DMS 273 (cell line): ENCODE data around the gene MTREX.
A peak's percentile ranks its signal among the peaks of the same experiment; 100 is the strongest.
"Not testable (repeated sequence)": the region's sequence is repeated elsewhere in the genome, so short reads cannot be mapped to it uniquely, and the experiment has no call there.

Source experiments
- DNase-seq: peaks from one replicate; lab custom pipeline; 2025; ENCODE audit not compliant: unreplicated experiment; lab: John Stamatoyannopoulos, UW

The MTREX gene

DNA sequence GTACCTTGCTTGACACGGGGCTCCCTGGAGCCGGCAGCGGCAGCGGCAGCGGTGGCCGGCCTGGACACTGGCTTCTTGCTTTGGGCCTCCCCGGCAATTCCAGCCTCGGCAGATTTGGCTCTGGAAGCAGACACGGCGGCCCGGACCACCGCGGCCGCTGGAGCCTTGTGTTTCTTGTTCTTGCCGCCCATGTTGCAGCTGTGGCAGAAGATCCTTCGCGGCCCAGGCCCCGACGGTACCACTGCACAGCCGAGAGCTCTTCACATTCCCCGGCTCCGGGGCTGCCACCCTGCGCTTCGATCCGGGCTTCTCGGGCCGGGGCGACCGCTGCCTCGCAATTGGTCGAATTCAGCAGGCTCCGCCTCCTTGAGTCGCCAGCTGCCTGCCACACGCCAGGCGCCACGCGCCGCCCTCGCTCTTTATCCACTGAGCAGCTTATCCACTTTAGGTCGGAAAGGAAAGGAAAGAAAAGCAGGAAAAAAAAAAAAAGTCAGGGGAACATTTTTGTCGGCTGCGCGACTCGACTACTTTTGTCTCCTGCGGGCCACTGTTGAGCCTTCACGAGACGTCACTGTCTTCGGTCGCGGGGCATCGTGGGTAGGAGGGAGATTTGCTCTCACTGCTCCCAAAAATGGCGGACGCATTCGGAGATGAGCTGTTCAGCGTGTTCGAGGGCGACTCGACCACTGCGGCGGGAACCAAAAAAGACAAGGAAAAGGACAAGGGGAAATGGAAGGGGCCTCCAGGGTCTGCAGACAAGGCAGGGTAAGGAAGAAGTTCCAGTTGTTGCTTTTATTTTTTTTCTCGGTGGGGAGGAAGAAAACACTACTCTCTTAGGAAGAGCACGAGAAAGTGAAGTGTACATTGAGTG lies at the start of gene MTREX, which contains the start of gene DHX29:
Gene MTREX (plus strand): TSS at position 607 of the 871 bp plus-strand sequence. CDS start 25 bp downstream, at position 632.
Gene DHX29 (minus strand): TSS at position 312 of the 871 bp plus-strand sequence. CDS start 121 bp downstream, at position 191.
- DNase-seq = peak; percentile 98

DNA sequence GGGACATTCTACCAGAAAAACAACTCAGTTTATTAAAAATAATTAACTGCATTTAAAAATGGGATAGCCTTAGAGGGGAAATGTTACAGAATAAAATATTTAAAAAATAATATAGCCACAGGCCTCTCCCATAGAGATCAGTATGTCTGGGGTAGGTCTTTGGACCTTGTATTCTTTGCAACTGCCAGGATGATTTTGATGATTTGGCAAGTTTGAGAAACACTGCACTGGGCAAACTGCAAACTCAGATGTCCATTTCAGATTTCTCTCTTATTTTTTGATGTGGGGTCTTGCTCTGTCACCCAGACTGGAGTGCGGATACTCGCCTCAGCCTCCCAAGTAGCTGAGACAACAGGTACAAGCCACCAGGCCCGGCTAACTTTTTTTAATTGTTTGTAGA lies 49.5 kb upstream of the MTREX start:
- DNase-seq = no peak

DNA sequence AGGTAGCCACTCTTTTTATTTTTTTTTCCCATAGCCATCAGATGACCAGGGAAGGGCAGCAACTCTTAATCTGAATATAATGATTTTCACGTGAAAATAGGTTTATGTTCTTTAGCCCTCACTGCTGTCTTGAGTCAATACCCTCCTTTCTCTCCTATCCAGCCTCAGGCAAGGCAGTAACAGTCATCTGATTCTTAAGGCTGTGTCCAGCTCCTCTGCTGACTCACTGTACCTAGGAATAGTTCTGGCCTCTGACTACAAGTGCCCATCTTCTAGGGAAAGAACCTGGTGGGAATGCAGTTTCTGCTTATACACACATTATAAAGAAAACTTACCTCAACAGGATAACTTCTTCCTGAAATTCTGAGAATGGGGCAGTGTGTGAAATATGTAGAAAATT lies 31.0 kb upstream of the MTREX start:
- no peak for DNase-seq

DNA sequence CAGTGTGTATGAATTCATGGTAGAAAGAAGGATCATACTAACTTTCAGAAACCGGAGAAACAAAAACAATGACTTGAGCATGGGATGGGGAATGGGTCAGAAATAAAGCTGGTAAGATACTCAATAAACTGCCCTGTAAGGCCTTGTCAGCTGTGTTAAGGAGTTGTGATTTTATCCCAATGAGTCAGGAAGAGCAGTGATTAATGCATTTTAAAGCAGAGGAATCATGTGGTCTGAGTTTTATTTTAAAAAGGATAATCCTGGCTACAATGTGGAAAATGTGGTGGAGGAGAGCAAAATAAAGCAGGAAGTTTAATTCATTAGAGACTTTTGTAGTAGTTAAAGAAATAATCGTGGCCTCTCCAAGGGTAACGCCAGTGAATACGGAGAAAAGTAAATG lies 29.0 kb upstream of the MTREX start:
- DNase-seq = no peak

DNA sequence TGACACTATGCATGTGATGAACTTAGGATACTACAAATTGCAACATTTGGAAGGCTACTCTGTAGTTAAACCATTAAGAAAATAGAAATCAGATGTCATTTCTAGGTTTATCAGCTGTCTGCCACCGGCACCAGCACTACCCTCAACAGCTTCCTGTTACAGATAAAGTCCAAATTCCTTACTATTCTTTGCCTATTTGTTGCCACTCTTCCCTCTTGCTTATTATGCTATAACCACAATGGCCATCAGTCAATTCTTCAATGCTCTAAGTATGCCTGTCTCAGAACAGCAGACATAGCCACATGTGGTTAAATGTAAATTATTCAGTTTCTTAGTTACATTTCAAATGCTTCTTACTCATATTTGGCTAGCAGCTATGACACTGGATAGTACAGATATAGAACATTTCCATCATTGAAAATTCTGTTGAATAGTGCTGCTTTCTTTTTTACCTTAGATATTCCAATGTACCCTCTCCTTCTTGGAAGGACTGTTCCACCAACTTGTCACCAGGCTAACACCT lies 21.3 kb upstream of the MTREX start:
- DNase-seq = no peak

DNA sequence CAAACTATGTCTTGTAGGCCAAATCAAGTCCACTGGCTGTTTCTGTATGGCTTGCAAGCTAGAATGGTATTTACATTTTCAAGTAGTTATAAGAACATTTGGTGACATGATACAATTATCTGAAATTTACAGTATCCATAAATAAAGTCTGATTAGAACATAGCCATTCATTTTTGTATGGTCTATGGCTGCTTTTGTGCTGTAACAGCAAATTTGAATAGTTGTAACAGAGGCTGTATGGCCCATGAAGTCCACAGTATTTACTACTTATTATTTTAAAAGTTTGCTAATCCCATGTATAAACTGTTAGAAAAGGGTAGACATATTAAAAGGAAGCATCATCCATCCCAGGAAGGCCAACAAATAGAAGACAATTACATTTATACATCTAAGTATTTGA lies 18.0 kb upstream of the MTREX start:
- DNase-seq = no peak

DNA sequence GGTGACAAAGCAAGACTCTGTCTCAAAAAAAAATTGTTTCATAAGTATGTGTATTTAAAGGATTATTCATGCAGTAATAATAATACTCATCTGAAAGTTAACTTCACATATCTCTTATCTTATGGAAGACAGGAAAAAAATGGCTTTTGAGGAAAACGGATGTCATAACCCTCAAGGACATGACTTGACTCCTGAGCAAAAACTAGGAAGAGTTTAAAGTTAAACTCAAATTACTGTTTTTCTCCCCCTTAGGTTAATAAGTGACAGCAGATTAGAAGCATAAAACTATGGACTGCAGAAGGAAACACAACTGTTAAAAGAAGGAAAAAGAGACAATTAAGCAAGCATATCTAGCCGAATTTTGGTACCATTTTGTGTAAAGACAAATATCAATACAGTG lies 16.8 kb upstream of the MTREX start:
- no peak for DNase-seq

DNA sequence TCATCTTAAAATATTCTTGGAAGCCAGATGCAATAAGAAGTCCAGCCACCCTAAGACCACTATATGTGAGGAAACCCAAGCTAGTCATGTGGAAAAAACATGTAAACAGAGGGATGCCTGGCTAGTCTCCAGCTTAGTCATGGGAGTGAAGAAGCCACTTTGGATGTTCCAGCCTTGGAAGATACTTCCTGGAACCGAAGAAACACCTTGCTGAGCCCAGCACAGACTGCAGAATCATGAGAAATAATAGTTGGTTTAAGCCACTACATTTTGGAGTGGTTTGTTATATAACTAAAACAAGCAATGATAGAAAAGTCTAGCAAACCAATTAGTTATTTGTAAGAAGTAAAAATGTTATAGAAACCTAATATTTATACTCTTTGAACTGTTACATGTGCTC lies 12.9 kb upstream of the MTREX start:
- no peak for DNase-seq

DNA sequence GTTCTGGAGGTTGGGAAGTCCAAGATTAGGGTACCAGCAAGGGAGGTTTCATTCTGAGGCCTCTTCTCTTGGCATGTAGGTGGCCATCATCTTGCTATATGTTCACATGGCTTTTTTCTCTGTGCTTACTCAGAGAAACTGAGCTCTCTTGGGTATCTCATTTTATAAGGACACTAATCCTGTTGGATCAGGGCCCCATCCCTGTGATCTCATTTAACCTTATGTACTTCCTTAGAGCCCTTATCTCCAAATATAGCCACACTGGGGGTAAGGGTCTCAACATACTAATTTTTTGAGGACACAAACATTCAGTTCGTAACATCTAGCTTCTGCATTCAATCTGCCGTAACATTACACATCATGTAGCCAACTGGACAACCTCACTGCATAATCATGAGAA lies 6.9 kb upstream of the MTREX start:
- no peak for DNase-seq

DNA sequence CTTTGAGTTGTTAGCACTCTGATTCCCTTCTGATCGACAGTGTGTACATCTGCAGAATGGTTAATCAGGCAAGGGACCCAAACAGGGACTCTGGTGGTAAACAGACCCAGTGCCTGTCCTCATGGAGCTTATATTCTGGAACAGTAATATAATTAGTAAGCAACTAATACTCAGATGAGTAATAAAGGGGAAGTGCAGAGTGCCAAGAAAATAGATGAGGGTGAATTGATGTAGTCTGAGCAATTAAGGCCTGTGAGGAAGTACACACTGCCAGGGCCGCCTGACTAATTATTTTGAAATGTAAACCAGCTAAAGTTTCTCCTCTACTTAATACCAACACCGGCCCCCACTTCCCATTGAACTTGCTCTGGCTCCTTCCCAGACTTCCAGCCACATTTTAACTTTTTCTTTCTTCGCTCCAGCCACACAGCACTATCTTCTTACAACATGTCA lies 4.5 kb upstream of the MTREX start:
- DNase-seq = no peak

DNA sequence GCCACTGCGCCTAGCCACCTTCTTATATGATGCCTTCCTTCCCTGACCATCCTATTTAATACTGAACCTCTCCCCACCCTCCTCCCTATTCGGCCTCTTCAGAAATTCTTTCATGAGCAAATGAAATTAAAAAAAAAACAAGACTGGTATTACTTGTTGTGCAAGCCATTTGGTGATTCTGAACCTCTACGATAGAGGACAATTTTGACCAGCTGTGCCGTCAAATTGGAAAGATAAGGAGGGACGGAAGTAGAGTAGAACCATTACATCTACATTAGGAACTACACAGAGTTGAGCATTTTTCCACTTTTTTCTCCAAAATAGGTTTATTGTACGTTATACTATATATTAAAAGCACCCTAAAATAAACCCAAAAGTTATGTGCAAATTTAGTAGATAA lies 3.2 kb upstream of the MTREX start:
- no peak for DNase-seq

DNA sequence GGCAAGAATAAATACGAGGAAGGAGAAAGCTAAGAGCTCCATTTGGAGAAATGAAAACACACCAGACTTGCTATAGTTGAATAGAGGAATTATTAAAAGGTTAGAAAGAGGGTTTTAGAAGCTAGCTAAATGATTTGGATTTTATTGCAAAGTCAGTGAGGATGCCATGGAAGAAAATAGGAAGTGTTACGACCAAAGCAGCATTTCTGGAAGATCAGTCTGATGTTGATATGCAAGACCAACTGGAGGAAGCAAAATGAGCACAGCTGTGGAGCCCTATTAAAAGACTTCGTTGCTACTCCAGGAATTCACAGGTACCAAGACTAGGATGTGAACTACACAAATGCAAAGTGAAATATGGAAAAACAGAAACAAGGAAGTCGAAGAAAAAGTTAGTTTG lies 2.4 kb upstream of the MTREX start:
- no peak for DNase-seq

DNA sequence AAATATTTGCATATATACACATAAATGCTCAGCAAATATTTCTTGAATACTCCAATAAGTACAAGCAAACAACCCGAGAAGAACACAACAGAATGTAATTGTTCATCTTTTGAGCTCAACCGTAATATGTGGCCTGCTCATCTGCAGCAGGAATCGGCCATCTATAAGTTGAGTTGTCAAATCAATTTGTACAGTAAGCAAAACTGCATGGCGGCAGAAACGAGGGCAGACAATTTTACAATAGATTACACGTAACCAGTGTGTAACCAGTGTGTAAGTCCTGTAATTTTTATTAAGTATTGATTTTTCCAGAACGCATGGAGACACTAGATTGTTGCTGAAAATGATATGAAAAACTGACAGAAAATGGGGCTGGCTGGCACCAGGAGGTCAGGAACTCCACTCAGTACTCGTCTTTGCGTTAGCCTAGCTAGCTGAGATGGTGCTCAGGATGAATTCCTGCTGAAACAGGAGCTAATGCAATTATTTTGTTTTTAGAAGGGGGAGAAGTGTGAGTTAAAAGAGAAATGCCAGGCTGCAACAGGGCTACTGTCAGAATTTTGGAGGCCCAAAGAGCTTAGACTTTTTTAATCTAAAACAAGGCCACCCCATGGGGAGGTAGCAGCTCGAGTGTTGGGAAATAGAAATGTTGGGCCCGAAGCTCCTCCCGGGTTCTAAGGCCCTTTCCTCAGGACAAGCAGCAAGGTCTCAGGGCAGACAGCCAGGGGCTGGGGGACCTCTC lies 977 bp upstream of the MTREX start:
- peak; percentile 59 for DNase-seq

DNA sequence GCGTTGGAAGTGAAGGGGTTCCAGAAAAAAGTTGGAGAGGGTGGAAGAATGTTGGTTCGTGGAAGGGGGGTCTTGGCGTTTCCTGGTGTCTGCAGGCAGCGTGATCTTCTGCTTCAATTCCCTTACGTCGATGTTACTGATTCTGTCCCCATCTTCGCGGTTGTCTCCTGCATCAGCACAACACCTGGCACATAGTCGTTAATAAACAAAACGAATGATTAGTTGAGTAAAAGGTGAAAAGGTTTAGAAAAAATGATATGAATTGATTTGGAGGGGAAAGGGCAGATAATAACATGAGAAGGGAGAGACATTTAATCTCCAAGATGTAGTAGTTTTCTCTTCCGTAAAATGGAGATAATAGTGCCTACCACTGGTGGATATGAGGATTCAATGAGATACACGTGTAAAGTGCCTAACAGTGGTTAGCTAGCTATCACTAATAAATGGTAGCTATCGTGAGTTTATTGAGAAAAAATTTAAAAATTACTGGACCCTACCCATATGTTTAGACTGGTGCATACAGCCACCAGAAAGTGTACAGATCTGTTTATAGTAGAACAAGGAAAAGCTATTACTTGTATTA lies 556 bp downstream of the MTREX start:
- peak; percentile 64 for DNase-seq

DNA sequence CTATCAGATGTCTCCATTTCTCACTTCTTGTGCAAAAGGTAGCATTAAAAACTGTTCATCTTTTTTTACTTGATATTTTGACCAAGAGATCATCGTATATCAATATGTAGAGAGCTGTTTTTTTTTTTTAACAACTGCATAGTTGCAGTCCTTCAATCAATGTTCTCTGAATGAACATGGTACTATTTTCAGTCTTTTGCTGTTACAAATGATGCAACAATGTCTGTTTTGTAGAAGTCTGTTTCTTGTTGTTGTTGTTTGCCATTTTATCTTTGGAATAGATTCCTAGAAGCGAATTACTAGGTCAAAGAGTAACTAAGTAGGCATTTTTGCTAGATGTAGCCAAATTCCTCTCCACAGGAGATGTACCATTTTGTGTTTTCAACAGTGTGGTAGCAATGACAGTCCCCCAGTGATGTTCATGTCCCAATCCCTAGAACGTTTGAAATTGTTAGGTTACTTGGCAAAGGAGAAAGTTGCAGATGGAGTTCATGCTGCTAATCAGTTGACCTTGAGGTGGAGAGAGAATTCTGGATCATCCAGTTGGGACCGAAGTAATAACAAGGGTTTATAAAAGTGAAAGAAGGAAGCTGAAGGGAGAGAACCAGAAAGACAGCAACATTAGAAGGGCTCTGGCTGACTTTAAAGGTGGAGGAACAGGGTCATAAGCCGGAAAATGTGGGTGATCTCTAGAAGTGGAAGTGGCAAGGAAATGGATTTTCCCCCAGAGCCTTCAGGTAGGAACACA lies 6.3 kb downstream of the MTREX start:
- DNase-seq = no peak

DNA sequence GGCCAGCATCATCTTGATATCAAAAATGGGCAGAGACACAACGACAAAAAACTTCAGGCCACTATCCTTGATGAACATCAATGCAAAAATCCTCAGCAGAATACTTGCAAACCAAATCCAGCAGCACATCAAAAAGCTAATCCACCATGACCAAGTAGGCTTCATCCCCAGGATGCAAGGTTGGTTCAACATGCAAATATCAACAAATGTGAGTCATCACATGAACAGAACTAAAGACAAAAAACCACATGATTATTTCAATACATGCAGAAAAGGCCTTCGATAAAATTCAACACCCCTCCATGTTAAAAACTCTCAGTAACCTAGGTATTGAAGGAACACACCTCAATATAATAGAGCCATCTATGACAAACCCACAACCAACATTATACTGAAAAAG lies 8.5 kb downstream of the MTREX start:
- no peak for DNase-seq

DNA sequence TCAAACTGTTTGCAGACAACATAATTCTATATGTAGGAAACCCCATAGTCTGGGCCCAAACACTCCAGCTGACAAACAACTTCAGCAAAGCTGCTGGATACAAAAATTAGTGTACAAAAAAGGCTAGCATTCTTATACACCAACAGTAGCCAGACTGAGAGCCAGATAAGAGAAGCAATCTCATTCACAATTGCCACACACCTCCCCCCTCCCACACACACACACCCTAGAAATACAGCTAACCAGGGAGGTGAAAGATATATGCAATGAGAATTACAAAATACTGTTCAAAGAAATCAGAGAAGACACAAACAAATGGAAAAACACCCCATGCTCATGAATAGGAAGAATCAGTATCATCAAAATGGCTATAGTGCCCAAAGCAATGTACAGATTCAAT lies 9.0 kb downstream of the MTREX start:
- DNase-seq = no peak

DNA sequence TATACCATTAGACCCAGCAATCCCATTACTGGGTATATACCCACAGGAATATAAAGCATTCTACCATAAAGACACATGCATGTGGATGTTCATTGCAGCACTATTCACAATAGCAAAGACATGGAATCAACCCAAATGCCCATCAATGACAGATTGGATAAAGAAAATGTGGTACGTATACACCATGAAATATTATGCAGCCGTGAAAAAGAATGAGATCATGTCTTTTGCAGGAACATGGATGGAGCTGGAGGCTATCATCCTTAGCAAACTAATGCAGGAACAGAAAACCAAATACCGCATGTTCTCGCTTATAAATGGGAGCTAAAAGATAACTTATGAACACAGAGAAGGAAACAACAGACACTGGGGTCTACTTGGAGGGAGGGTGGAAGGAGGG lies 10.4 kb downstream of the MTREX start:
- DNase-seq = not testable (repeated sequence)

DNA sequence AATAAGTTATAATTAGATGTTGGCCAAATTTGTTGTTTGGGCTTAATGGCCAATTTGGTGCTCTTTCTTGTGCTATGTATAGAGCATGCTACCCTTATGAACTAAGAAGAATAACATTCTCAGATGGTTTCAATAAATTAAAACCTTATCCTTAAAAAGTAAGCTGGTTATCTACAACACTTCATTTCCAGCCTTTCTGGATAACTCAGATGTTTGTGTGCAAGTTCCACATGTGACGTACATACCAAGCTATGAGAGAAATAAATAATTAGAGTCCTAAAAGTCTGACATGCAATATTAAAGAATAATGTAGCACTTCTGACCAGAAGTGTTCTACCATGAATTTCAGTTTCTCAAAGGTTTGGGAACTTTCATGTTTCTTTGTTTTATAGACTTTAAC lies 11.7 kb downstream of the MTREX start:
- DNase-seq = no peak

DNA sequence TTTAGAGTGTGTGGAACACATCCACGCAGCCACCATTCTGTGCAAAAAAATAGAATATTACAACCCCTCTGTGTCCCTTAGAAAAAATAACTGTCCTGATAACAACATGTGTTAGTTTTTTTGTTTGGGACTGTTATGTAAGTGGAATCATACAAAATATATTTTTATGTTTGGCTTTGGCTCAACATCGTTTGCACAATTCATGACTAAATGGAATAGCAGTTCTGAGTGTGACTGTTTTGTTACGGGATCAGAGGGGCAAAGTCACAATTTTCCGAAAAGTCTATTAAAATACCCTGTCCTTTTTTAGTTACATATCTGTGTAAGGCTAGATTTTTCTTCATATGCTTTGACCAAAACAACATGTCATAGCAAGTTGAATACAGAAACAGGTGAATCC lies 12.8 kb downstream of the MTREX start:
- DNase-seq = no peak

DNA sequence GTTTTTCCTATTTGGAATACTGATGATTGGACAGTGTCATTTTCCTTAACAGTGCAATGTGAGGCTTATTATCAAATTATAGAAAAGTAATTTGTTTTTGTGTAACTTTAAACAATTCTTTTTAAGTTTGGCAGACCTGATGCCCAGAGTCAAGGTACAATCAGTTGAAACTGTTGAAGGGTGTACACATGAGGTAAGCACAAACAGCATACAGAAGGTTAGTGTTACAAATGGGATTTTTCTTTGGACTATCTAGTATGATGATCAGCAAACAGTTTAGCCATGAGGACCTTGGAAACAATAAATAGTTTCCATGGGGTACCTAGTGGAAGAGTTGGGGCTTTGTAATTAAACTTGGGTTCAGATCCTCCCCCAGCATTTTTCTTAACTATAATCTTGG lies 16.2 kb downstream of the MTREX start:
- no peak for DNase-seq
